G401.6 (cell line): ENCODE data around the gene FOXP3.

Experiments used
- FAIRE-seq: peaks from 2 replicates; lab custom pipeline; 2012; peaks lifted over from hg19 to GRCh38; lab: Jason Lieb, UNC

FOXP3 gene

DNA sequence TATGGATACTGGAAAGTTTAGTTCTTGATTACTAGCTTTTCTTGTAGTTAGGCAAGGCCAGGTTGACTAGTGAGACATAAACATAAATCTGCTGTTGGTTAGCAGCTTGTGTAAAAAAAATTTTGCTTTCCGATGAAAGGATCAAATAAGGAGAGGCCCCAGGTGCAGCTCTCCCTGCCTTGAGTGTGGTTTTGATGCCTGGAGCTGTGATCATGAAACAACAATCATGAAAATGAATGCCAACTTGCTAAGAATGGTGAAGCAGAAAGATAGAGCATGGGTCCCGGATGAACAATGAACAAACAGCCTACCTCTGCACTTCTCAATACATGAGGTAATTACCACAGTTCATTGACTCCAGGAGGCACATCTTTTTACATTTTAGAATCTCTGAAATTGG lies 50.1 kb downstream of the FOXP3 start:
- no peak for FAIRE-seq

DNA sequence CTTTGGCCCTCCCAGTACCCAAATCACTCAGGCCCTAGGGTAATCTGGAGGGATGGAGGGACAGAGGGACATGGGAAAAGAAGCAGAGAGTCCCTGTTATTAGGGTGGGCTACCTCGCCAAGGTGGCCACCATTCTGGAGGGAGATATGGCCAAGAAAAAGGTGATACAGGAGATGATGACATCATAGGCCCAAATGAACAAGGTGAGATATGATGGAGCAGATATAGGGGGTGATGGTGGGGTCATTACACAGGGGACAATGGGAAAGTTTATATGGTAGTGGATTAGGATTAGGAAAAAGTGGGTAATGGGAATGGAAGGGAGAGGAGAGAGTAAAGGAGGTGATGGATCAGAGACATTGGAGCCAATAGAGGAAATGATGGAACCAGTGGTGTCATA lies 51.6 kb downstream of the FOXP3 start:
- no peak for FAIRE-seq

DNA sequence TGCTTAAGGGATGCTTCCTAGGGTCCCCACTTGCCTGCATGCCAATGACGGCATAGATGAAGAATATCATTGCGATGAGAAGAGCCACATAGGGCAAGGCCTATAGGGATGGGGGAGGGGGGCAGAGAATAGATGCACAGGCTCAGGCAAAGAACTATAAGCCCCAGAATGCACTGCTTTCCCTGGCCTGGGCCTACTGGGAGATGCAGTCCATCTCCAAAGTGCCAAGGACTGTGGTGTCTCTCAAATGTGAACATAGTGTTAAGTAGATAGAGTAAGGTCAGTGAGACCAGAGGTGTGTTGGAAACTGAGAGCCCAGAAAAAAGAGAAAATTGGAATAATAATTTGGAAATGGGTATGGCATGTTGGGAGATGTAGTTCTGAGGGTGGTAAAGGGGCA lies 52.3 kb downstream of the FOXP3 start:
- FAIRE-seq: no peak

DNA sequence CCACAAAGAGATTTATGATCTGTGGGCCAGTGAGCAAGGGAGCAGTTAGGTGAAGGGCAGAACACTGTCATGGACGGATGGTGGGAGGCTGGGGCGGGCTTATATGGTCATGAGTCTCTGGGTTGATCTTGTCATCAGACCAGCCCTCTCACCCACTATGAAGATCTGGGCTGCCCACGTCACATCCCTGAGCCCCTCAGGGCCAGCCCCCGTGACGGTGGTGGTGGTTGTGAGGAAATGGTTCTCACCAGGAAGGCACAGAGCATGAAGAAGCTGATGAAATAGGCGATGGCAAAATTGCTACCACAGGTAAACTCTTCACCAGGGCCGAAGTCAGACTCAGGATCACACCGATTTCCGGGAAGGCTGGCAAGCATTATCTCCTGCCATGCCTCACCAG lies 53.4 kb downstream of the FOXP3 start:
- no peak for FAIRE-seq

DNA sequence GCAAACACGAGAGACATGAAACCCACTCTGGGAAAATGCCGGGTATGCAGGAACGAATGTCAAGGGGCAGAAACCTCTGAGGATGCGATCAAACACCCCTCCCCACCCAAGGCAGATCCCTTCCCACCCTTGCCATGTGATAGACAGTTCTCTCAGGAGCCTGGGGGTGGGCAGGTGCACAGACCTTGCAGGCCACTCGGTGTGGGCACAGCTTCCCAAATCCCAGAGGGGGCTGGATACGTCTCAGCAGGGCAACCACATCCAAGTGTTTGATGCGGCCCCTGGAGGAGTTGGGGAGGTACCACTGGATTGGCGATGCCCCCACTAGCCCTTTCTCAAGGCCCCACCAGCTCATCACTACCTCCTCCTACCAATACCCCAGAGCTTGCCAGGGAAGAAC lies 54.1 kb downstream of the FOXP3 start:
- no peak for FAIRE-seq

DNA sequence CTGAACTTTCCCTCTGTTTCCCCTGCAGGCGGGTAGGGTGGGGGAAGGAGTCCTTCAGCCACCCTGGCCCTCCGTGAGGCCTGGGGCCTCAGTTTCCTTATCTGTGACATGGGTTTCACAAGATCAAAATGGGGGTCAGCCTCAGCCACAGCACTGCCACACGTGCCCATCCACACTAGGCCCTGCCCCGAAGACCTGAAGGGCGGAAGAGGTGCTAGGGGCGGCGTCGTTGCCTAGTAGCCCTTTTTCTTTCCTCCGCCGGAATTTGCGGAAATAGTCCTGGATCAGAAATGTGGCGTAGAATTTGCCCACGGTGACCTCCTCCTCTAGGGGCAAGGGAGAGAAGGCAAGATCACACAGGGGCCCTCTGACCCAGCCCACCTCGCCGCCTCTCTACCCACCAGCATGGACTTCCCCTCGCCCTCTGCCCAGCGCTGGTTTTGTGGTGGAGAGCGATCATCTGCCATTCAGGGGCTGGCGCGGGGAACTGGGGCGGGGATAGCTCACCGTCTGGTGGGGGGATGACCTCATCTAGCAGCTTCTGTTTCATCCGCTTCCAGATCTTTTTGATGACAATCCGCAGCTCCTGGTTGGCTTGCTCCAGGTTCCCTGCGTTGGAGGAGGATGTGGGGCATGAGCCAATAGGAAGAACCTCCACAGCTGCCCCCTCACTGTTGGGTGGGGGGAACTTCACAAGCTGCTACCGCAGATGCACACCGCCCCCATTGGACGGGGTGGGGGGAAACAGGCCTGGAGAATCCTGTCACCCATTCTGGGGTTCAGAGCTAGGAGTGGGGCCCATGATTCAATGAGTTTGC lies 54.9 kb downstream of the FOXP3 start:
- no peak for FAIRE-seq

DNA sequence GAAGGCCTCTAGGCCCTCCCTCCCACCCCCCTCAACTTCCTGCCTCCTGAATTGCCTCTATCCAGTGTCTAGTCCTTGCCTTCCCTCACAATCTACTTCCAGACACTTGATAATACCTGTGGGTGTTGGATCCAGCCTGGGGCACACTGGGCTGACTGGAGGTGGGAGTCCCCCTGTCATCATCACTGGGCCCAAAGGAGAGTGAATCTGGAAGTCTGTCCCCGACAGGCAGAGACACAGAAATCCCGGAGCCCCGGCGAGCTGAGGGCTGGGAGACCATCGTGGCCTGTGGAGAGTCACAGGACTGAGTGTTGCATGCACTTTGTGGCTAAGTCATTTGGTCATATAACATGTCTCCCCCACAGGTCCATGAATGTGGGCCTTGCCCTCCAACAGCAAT lies 56.1 kb downstream of the FOXP3 start:
- no peak for FAIRE-seq

DNA sequence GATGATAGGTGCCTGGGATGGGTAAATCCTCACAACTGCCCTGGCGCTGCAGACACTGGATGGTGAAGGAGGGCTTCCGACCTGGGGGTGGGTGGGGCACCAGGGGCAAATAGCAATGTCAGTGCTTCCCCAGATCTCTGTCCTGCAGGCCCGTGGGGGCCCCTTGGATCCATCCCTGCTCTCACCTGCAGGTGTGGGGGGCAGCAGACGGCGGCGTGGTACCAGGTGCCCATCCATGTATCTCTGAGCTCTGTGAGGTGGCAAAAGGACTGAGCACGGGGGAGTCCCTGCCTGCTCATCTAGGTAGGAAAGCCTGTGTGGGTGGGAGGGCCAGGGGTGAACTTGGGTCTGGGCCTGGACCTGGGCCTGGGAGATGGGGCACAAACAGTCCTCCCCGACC lies 58.0 kb downstream of the FOXP3 start:
- no peak for FAIRE-seq

DNA sequence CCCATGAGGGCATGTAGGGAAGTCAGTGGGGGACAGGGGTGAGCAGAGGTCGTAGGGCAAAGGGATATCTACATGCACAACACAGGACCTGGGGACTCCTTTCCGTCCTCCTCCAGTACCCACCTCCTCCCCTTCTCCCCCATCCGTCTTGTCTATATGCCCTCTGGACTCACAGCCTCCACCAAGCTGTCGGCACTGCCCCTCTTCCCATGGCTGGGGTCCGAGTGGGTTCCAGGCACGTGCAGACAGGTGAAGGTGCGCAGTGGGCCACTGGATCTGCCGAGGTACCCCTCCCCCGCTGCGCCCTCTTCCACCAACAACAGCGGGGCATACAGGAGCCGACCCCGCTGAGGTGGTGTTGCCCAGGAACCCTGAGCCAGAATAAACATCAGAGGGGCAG lies 59.1 kb downstream of the FOXP3 start:
- no peak for FAIRE-seq

DNA sequence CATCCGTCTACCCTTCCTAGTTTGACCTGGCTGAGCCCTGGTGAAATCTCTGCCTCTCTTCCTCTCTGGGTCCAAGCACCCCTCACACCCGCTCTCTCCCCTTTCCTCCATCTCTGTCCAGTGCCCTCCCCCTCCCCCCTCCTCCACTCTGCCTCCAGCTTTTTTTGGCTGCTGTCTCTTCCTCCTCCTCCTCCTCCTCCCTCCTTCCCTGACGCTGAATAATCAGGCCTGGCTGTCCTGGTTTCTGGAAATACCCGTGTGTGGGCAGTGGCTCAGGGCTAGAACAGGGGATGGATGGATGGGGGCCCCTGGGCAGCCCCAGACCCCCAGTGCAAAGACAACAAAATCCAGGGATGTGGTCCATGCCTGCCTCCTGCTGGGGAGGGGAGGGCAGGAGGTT lies 59.8 kb downstream of the FOXP3 start:
- no peak for FAIRE-seq

DNA sequence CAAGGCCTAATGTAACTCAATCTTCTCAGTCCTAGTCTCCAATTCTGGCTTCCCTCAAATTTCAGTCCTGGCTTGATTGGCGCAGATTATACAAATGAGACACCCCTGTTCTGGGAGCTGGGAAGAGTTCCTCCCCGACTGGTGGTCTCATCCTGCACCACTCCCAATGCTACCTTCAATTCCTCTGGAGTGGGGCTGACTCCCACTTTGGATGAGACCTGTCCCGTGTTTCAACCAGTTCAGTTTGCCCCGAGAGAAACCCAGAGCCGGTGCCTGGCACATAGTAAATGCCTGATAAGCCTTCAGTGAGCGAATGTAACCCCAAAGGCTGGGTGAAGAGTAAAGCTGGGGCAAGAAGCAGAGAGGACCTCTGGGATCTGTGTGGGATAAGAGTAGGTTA lies 60.5 kb downstream of the FOXP3 start:
- no peak for FAIRE-seq

DNA sequence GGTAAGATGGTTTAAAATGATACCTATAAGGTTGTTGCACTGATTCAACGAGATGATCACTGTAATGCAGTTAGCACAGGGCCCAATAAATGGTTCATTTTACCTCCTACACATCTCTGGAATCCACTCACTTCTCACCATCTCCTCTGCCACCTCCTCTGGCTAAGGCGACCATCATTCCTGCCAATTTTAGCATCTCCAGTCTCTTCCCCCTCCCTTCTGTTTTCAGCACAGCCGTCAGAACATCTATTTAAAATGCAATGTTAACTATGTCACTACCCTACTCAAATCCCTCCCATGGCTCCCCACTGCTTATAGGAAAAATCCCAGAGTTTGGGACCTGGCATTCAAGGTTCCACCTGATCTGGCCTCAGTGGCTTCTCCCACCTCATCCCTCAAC lies 61.0 kb downstream of the FOXP3 start:
- no peak for FAIRE-seq

DNA sequence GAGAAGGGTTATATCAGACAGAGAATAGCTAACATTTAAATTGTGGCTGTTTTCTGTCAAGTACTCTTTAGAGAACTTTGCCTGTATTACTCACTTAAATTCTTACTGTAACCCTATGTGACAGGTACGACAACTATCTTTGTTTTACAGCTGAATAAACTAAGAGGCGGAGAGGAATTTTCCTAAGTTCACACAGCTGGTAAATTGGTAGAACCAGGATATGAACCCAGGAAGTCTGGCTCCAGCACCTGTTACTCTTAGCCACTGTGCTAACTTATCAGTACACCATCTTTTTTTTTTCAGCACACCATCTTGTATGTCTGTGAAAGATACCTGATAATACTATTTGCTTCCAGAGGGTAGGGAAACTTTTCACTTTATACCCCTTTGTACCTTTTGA lies 62.5 kb downstream of the FOXP3 start:
- no peak for FAIRE-seq
